NOMO-1 treated with DMSO at 0.1 percent for 48 hours (cell line): Measurements from ENCODE around the gene TSR1.

Experiments
- DNase-seq: peaks from one replicate; lab custom pipeline; 2025; ENCODE audit not compliant: unreplicated experiment; lab: John Stamatoyannopoulos, UW

Gene TSR1

DNA sequence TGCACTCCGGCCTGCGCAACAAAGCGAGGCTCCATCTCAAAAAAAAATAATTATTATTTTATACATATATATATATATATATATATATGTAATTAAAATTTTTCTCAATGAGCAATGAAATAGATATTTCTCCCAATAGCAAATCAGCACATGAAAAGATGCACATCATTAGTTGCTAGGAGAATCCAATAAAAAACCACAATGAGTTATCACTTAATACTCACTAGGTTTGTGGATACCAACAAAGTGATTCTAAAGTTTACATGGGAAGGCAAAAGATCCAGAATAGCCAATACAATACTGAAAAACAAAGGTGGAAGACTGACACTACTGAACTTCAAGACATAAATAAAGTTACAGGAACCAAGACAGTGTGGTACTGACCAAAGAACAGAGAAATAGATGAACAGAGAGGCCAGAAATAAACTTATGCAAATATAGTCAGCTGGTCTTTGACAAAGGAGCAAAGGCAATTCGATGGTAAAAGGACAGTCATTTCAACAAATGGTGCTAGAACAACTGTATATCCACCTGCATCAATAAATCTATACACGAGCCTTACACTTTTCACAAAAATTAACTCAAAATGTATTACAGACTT is 46.3 kb downstream of the TSR1 start:
- no peak for DNase-seq

DNA sequence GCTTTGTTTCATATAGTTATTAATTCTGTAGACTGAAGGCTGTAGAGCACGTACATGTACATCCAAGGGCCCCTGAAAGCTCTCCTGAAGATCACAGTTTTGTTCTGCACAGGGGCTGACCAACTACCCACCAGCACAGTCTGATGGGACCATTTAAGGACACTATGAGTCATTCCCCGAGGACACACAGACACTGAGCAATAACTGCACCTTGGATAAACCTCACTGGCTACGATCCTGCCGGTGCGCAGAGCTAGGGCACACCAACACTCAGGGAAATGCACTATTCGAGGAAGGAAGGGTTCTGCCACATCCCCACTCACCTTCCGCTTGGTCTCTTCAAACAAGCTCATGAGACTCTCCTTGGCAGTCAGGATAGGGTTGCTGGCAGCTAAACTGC is 53.0 kb downstream of the TSR1 start:
- no peak for DNase-seq

DNA sequence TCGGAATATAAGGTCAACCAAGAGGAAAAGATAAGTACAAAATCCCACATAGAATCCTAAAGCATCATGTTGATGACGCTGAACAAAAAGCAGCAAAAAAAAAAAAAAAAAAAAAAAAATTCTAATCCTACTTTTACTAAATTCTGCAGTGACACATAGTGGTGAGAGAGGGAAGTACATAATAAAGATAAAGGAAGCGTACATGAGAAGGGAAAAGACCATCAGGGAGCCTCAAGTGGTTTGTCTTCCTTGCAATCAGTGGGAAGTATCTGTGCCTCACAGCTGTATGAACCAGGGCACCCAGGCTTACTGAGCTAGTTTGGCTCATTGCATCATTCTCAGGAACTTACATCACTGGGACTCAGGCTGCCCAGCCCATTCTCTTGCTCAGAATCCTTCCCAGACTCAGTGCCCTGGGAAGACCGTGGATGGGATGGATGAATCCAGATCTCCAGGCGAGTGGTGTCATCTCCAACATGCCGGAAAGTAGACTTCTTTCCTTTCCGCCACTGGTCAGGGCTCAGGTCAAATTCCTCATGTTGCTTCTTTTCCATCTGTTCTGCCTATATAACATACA is 53.9 kb downstream of the TSR1 start:
- DNase-seq: peak; percentile 63

DNA sequence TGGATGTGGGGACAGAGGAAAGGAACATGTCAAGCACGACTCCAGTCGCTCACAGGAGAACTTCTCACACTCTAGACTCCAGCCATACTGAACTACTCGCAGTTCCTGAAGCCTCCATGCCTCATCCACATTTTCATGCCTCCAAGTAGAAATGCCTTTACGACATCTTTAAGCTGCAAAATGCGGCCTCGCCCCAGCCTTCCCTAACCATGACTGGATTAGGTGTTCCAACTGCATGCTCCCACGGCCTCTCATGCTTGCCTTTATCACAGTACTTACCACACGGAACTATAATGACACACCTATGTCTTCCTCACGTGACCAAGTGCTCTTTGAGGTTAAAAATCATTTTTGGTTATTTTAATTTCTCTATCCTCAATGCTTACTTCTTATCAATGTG is 56.5 kb downstream of the TSR1 start:
- DNase-seq: no peak

DNA sequence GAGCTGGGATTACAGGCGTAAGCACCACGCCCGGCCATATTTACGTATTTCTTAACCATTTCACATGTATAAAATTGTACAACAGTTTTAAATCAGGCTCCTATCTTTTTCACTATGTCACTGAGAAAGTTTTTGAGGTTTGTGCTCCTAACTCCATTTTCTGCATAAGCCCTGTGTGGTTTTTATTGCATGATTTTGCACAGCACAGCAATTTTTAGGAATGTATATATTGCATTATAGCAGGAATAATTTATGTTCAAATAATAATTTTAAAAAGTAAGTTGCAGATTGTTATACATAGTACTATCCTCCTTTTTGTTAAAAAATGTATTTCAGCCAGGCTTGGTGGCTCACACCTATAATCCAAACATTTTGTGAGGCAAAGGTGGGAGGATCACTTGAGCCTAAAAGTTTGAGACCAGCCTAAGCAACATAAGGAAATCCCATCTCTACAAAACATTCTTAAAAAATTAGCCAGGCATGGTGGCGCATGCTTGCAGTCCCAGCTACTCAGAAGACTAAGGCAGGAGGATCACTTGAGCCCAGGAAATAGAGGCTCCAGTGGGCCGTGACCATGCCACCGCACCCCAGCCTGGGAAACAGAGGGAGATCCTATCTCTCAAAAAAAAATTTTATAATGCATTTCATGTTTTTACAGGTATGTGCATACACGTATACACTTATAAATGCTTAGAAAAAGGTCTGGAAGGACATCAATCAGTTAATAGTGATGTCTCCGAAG is 58.7 kb downstream of the TSR1 start:
- no peak for DNase-seq

DNA sequence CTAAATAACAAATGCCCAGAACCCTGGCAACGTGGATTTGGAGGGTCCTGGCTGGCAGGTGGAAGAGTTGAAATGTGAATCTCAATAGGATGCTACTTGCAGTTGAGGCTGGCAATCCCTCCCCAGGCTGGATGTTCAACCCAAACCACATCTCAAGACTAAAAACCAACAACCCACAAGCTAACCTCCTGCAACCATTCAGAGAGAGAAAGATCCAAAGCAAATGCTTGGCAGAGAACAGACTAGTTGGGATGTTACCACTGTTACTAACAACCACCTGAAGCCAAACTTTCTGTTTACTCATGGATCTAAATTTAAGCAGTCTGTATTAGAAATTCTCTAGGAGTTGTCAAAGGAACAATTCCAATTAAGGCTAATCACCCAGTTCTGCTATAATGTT is 60.5 kb downstream of the TSR1 start:
- DNase-seq: no peak

DNA sequence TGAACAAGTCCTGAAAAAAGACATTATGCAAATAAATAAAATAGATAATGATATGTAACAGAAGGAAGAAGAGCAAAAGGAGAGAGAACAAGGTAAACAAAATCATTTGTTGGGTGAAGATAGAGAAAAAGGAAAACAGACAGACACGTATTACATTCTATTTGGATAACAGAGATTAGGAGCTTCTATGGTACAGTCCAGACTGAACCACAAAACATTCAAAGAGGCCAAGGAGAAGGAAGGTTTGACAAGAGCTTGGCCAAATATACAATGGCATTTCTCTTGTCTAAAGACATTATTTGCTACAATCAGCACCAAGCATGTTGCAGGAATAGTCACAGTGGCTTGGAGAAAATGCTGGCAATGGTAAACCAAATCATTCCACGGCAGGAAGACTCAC is 61.8 kb downstream of the TSR1 start:
- DNase-seq: no peak
